LNCaP clone FGC (cell line): ENCODE results near the gene ALPG.
"Not testable (repeated sequence)": the region's sequence is repeated elsewhere in the genome, so short reads cannot be mapped to it uniquely, and the experiment has no call there.

Experiments
- DNase-seq: peaks from one replicate; pipeline ENCODE4 v3.0.0-alpha.2; 2011; ENCODE audit warnings: low read depth
- H3K4me3 ChIP-seq: 2 replicates; pipeline ENCODE4 v1.5.1; 2011; ENCODE audit warnings: mild to moderate bottlenecking, low read depth, low read length, control low read depth
- CTCF ChIP-seq: IDR thresholded peaks from 2 replicates; pipeline ENCODE4 v1.5.1; 2012; ENCODE audit warnings: mild to moderate bottlenecking; ENCODE audit not compliant: control insufficient read depth, insufficient read depth; ENCODE audit errors: extremely low read depth

Gene ALPG

GRCh38 chr2:232367016-232367415 lies 39.6 kb upstream of the ALPG start:
- TF ChIP-seq CTCF, result no peak
- no peak overlapping the region for H3K4me3 ChIP-seq
- no peak for DNase-seq

- no peak for DNase-seq
- peak; percentile 24 for TF ChIP-seq CTCF
- H3K4me3 ChIP-seq, result no peak overlapping the region
Measured at GRCh38 chr2:232367591-232368233, 38.9 kb upstream of the ALPG start.

- TF ChIP-seq CTCF, result no peak
- H3K4me3 ChIP-seq, result no peak overlapping the region
- no peak for DNase-seq
Measured at GRCh38 chr2:232368311-232368731, 38.3 kb upstream of the ALPG start.

- no peak for DNase-seq
- no peak for TF ChIP-seq CTCF
- H3K4me3 ChIP-seq, result no peak overlapping the region
Measured at GRCh38 chr2:232369126-232369951, 37.3 kb upstream of the ALPG start.

GRCh38 chr2:232370007-232370406 lies 36.6 kb upstream of the ALPG start:
- H3K4me3 ChIP-seq, DNase-seq: not testable (repeated sequence)

- no peak overlapping the region for H3K4me3 ChIP-seq
- TF ChIP-seq CTCF, result no peak
- no peak for DNase-seq
Measured at GRCh38 chr2:232372231-232373208, 34.1 kb upstream of the ALPG start.

- TF ChIP-seq CTCF, result no peak
- H3K4me3 ChIP-seq, result no peak overlapping the region
- DNase-seq, result no peak
Measured at GRCh38 chr2:232374356-232374755, 32.3 kb upstream of the ALPG start.
